ENCODE measurements around the gene PCDHGA1. TPM values are rescaled to one million over a fixed set of nuclear protein-coding genes. Genes with fewer than 3 reads are reported as not detected.

The PCDHGA1 gene
- polyA plus RNA-seq (2011; rRNA removed) (0.66 and 0.71 TPM in 2 replicates), polyA plus RNA-seq (2017; fragmentation: RNase III; extraction: RNeasy Plus Mini Kit Qiagen cat#74134 plus additional on column Dnase treatment) (0.32 to 0.42 TPM (median 0.33 TPM) in 3 replicates), polyA minus RNA-seq (2011; rRNA and poly(A)+ RNA removed) (0.63 and 0.70 TPM in 2 replicates)
- polyA plus RNA-seq (2012; cell fraction: cytosol; rRNA removed) = 0.21 and 0.29 TPM in 2 replicates
- 0.66 and 1.0 TPM in 2 replicates for polyA plus RNA-seq (2012; cell fraction: nucleus; rRNA removed)

GRCh38 chr5:141330299-141331080 lies at the start of gene PCDHGA1:
PCDHGA1 (plus strand) TSS chr5:141330514.
- FAIRE-seq = no peak
- TF ChIP-seq CTCF (IDR thresholded peaks at IDR 0.05) (peak; percentile 58), MAFK (IDR thresholded peaks at IDR 0.05; ENCODE audit: partially characterized antibody) (no peak), SREBF2 (IDR thresholded peaks at IDR 0.05) (no peak), RAD21 (conservative IDR thresholded peaks at IDR 0.05 in 1 of 2, IDR thresholded peaks at IDR 0.05 in 1 of 2) (peak in 1 of 2 experiments; percentile 44; a peak in 3 of 5 replicates), BCL3 (IDR thresholded peaks at IDR 0.05) (no peak), ZSCAN20 (CRISPR knock-in tag; IDR thresholded peaks at IDR 0.05) (no peak), CEBPB (IDR thresholded peaks at IDR 0.05) (no peak), E2F6 (IDR thresholded peaks at IDR 0.05; ENCODE audit: borderline replicate concordance, low read depth) (peak; percentile 41; the same call in 1 of the 2 replicates), HEYL (CRISPR knock-in tag; IDR thresholded peaks at IDR 0.05) (no peak)
- ChIA-PET POLR2A (interaction anchor here (0.6 to 2.6 kb wide), 4 partner anchors 10 to 233 kb away, joined by 3 to 33 read pairs (median 3); partner anchors contain the start of genes PCDHGB1 and TAF7), CTCF (interaction anchor here (0.6 to 4.9 kb wide), 24 partner anchors 8 to 360 kb away, joined by 3 to 45 read pairs (median 4); partner anchors contain the start of genes PCDHB2, PCDHB7, PCDHGA2 and PCDHGA7)
- Histone ChIP-seq H3K4me3 (peak within 1 kb of the TSS; percentile 43), H3K4me1 (no peaks in the 10 kb centered on the region), H3K4me2 (peak within 1 kb of the TSS; percentile 70), H3K9me3 (peaks cover 25% of the 10 kb centered on the region; the same call in 2 of the 3 replicates), H3K27ac (peak within 1 kb of the TSS; percentile 44 to 80; a peak in 5 of 6 replicates)
- WGBS (ENCODE audit: missing lambda C conversion rate) = 9% methylated on average over 21 of the region's 21 CpGs
- ATAC-seq = peak; percentile 92 to 94
- peak; percentile 57 to 74 for DNase-seq (ENCODE audit: low read depth in 1 of 2, low spot score in 1 of 2)

- WGBS (ENCODE audit: missing lambda C conversion rate) = 32% methylated on average over 4 of the region's 4 CpGs
- POLR2A ChIA-PET = no interaction called here
- ATAC-seq (no peak), DNase-seq (ENCODE audit: low read depth in 1 of 2, low spot score in 1 of 2) (no peak), FAIRE-seq (no peak)
- H3K4me1 ChIP-seq = no peaks in the 10 kb centered on the region
- peaks cover 41% of the 10 kb centered on the region for H3K9me3 ChIP-seq
- H3K4me3 ChIP-seq = no peak overlapping the region
- no peak for TF ChIP-seq RAD21 (conservative IDR thresholded peaks at IDR 0.05 in 1 of 2, IDR thresholded peaks at IDR 0.05 in 1 of 2)
- TF ChIP-seq KDM5A (IDR thresholded peaks at IDR 0.05) = no peak
- no peak for TF ChIP-seq EP300 (IDR thresholded peaks at IDR 0.05)
- no peak for TF ChIP-seq CHD4 (IDR thresholded peaks at IDR 0.05; ENCODE audit: borderline replicate concordance)
- TF ChIP-seq CBX8 (IDR thresholded peaks at IDR 0.05) = no peak
- no peak for TF ChIP-seq ZC3H11A (IDR thresholded peaks at IDR 0.05)
- no peak for TF ChIP-seq MAFK (IDR thresholded peaks at IDR 0.05; ENCODE audit: partially characterized antibody)
- TF ChIP-seq FOXS1 (CRISPR knock-in tag; IDR thresholded peaks at IDR 0.05) = no peak
- TF ChIP-seq MAZ (IDR thresholded peaks at IDR 0.05; ENCODE audit: borderline replicate concordance, low read depth, low read length) = no peak
- no peak for TF ChIP-seq ESRRA (IDR thresholded peaks at IDR 0.05; ENCODE audit: borderline replicate concordance, low read length)
- no peak for TF ChIP-seq CEBPB (IDR thresholded peaks at IDR 0.05)
- no peak for TF ChIP-seq BCL3 (IDR thresholded peaks at IDR 0.05)
- no peak for TF ChIP-seq PBX3 (IDR thresholded peaks at IDR 0.05)
- no peak for TF ChIP-seq JUN (IDR thresholded peaks at IDR 0.05)
- TF ChIP-seq USF2 (IDR thresholded peaks at IDR 0.05) = no peak
- TF ChIP-seq HMGXB4 (CRISPR knock-in tag; IDR thresholded peaks at IDR 0.05; ENCODE audit: borderline replicate concordance) = no peak
- no peak for TF ChIP-seq POLR2A (IDR thresholded peaks at IDR 0.05; ENCODE audit: low read length)
- no peak for TF ChIP-seq HOXA7 (CRISPR knock-in tag; IDR thresholded peaks at IDR 0.05)
- no peak for TF ChIP-seq EHF (CRISPR knock-in tag; IDR thresholded peaks at IDR 0.05)
- no peak overlapping the region for H3K4me2 ChIP-seq
- no peak overlapping the region for H3K27ac ChIP-seq
- CTCF ChIA-PET = no interaction called here
Measured at GRCh38 chr5:141298376-141298775, 31.9 kb upstream of the PCDHGA1 start.
